DND-41 (cell line): Measurements from ENCODE around the gene TMEM121B.

ENCODE experiments used
- ATAC-seq: fragments of 200-7000 bp; cut with Tn5 transposase; 3 replicates; pipeline ENCODE4 v1.9.1; 2021; ENCODE audit warnings: low read depth; ENCODE audit not compliant: insufficient read depth
- DNase-seq: peaks from one replicate; pipeline ENCODE4 v3.0.0-alpha.2; 2020
- H2AFZ ChIP-seq: 2 replicates; pipeline ENCODE4 v1.6.0; 2012; ENCODE audit warnings: low read depth, low read length
- H3K27ac ChIP-seq: 2 replicates; pipeline ENCODE4 v1.5.1; 2012; ENCODE audit warnings: low read length, inconsistent platforms
- H3K27me3 ChIP-seq: fragments of 200-600 bp; sonication (generic); 2 replicates; pipeline ENCODE4 v1.6.0; 2012; ENCODE audit warnings: low read length, mild to moderate bottlenecking, inconsistent platforms; ENCODE audit not compliant: insufficient read depth, poor library complexity
- H3K36me3 ChIP-seq: 2 replicates; pipeline ENCODE4 v1.5.1; 2012; ENCODE audit warnings: low read length, inconsistent platforms; ENCODE audit not compliant: insufficient read depth
- H3K4me1 ChIP-seq: 2 replicates; pipeline ENCODE4 v1.5.1; 2012; ENCODE audit warnings: mild to moderate bottlenecking, low read length; ENCODE audit not compliant: insufficient read depth
- H3K4me2 ChIP-seq: 2 replicates; pipeline ENCODE4 v1.6.0; 2012; ENCODE audit warnings: mild to moderate bottlenecking, moderate library complexity, low read length, inconsistent platforms; ENCODE audit not compliant: insufficient read depth
- H3K4me3 ChIP-seq, 2 experiments: fragments of 200-600 bp in 1 of 2; shearing (Covaris generic) in 1 of 2; 2 replicates each; pipeline ENCODE4 v1.5.1; 2012 to 2016; ENCODE audit warnings: inconsistent platforms in 2 of 2, low read length in 2 of 2, mild to moderate bottlenecking in 2 of 2, low read depth in 1 of 2, moderate library complexity in 1 of 2
- H3K79me2 ChIP-seq: 2 replicates; pipeline ENCODE4 v1.6.0; 2012; ENCODE audit warnings: low read length, inconsistent platforms; ENCODE audit not compliant: insufficient read depth
- H3K9ac ChIP-seq: 2 replicates; pipeline ENCODE4 v1.6.0; 2012; ENCODE audit warnings: low read depth, mild to moderate bottlenecking, inconsistent platforms, low read length, moderate library complexity
- H3K9me3 ChIP-seq: 2 replicates; pipeline ENCODE4 v1.5.1; 2012; ENCODE audit warnings: low read length, moderate library complexity, mild to moderate bottlenecking, inconsistent platforms; ENCODE audit not compliant: insufficient read depth, severe bottlenecking
- H4K20me1 ChIP-seq: 2 replicates; pipeline ENCODE4 v1.6.0; 2012; ENCODE audit warnings: low read length; ENCODE audit not compliant: insufficient read depth
- EZH2 ChIP-seq: IDR thresholded peaks from 3 replicates; pipeline ENCODE4 v1.6.1; 2012; ENCODE audit warnings: borderline replicate concordance, low read depth, mild to moderate bottlenecking, moderate library complexity, low read length, inconsistent platforms; ENCODE audit not compliant: severe bottlenecking
- TF ChIP-seq, protein P1 (sequence below): IDR thresholded peaks from 2 replicates; pipeline ENCODE4 v1.5.1; 2012; ENCODE audit warnings: borderline replicate concordance, low read length, moderate library complexity, mild to moderate bottlenecking; ENCODE audit not compliant: poor library complexity, severe bottlenecking; ENCODE audit errors: extremely low read depth

Gene TMEM121B

DNA sequence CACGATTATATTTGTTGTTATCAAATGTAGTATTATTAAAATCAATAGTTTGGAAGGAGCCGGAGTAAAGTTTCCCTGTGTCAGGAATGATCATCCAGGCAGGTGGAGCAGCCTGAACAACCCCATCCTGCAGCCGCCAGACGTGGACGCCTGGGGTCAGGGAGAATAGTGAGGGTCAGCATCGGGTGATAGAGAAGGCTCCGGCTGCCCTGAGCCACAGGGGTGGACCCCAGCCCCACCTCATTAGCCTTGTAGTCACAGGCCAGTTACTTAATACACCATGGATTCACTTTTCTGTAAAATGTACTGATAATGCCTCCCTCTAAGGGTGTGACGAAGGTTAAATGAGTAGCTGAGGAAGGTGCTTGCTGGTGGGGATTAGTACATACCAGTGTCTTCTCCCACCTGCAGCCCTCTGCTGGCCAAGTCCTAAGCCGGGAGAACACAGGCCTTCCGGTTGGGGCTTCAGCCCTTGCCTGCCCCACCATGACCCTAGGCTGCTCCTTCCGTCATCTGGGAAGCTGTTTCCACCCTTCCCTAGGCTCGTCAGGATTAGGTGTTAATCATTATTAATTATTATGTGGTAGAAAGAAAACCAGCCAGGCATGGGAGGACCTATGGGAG lies 14.9 kb downstream of the TMEM121B start:
- Histone ChIP-seq H3K79me2 (no peaks in the 10 kb centered on the region), H3K9ac (no peak overlapping the region), H3K27ac (no peak overlapping the region), H2AFZ (no peak overlapping the region), H3K4me1 (no peaks in the 10 kb centered on the region), H3K9me3 (no peaks in the 10 kb centered on the region), H3K27me3 (no peaks in the 10 kb centered on the region), H4K20me1 (peaks cover 7% of the 10 kb centered on the region; the same call in 1 of the 2 replicates), H3K4me3 (no peak overlapping the region), H3K4me2 (no peak overlapping the region), H3K36me3 (peaks cover 75% of the 10 kb centered on the region)
- ATAC-seq (no peak), DNase-seq (no peak)
- no peak for TF ChIP-seq EZH2
- TF ChIP-seq, protein P1, sequence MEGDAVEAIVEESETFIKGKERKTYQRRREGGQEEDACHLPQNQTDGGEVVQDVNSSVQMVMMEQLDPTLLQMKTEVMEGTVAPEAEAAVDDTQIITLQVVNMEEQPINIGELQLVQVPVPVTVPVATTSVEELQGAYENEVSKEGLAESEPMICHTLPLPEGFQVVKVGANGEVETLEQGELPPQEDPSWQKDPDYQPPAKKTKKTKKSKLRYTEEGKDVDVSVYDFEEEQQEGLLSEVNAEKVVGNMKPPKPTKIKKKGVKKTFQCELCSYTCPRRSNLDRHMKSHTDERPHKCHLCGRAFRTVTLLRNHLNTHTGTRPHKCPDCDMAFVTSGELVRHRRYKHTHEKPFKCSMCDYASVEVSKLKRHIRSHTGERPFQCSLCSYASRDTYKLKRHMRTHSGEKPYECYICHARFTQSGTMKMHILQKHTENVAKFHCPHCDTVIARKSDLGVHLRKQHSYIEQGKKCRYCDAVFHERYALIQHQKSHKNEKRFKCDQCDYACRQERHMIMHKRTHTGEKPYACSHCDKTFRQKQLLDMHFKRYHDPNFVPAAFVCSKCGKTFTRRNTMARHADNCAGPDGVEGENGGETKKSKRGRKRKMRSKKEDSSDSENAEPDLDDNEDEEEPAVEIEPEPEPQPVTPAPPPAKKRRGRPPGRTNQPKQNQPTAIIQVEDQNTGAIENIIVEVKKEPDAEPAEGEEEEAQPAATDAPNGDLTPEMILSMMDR, result no peak

DNA sequence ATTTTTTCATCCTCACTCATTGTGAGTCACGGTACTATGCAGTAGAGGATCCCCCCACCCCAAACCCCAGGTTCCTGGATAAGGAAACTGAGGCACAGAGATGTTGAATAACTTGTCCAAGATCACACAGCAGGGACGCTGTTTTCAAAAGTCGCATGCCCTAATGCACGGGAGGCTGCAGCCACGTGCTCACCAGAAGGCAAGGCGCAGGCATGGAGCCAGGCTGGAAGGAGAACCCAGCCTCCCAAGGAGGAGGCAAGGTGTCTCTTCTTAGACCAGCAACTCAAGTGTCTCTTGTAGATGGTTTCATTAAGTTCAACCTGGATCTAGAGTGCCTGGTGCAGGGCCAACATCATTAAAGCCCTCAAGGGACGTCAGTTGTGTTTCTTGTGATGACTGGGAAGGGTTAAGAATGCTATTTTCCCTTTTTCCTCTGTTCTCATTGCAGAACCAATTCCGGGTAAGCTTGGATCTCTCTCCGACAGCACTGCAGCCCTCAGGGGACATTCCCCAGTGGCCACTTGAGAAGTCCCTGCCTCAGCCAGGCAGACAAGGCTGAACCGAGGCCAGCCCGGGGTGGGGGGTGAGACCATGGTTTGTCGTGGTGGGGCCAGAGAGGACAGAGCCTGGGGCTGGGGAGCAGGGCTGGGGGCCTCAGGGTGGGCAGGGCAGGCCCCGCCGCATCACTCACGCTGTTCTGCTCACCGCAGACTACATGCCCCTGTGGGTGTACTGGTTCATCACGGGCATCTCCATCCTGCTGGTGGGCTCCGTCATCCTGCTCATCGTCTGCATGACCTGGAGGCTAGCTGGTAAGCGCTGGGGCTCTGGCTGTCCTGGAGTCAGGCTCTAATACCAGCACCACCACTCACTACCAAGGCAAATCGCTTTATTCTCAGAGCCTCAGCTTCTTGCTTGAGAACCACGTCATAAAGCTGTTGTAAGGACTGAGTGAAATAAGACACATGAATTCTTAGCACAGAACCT lies 15.7 kb downstream of the TMEM121B start:
- Histone ChIP-seq H3K4me3 (no peak overlapping the region), H2AFZ (no peak overlapping the region), H3K27ac (no peak overlapping the region; the same call in 1 of the 2 replicates), H3K9me3 (no peaks in the 10 kb centered on the region), H3K9ac (no peak overlapping the region), H3K27me3 (no peaks in the 10 kb centered on the region), H3K4me1 (no peaks in the 10 kb centered on the region), H4K20me1 (peaks cover 8% of the 10 kb centered on the region; the same call in 1 of the 2 replicates), H3K79me2 (no peaks in the 10 kb centered on the region), H3K36me3 (peaks cover 83% of the 10 kb centered on the region), H3K4me2 (no peak overlapping the region)
- no peak for ATAC-seq
- no peak for DNase-seq
- no peak for TF ChIP-seq EZH2
- TF ChIP-seq, protein P1, result no peak

DNA sequence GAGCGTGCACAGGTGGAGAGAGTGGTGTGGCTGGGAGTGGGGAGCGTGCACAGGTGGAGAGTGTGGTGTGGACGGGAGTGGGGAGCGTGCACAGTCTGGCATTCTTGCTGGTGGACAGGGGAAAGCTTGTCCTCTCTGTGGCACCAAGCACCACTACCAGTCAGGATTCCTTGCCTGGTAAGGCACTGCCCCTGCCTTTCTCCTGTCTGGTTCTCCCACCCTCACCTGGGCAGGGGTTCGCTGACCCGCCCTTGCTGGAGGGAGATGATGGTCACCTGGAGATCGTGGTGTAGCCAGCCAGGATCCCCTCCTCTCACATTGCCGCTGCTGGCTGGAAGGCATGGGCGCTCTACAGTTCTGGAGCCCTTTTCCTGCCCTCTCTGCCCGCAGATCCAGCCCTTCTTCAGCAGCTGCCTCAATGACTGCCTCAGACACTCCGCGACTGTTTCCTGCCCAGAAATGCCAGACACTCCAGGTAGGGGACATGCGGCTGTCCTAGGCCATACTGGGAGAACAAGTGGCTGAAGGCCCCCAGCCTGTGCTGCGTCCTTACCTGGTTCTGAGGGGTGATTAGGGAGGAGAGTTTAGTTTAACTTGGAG lies 16.7 kb downstream of the TMEM121B start:
- no peak overlapping the region for H3K4me2 ChIP-seq
- H3K4me3 ChIP-seq, result no peak overlapping the region
- no peaks in the 10 kb centered on the region for H3K27me3 ChIP-seq
- TF ChIP-seq, protein P1, result no peak
- no peak for TF ChIP-seq EZH2
- peaks cover 4% of the 10 kb centered on the region; the same call in 1 of the 2 replicates for H3K4me1 ChIP-seq
- no peak; the same call in 2 of the 3 replicates for ATAC-seq
- peaks cover 87% of the 10 kb centered on the region for H3K36me3 ChIP-seq
- peaks cover 8% of the 10 kb centered on the region; the same call in 1 of the 2 replicates for H4K20me1 ChIP-seq
- no peaks in the 10 kb centered on the region for H3K79me2 ChIP-seq
- no peak overlapping the region for H2AFZ ChIP-seq
- H3K9ac ChIP-seq, result no peak overlapping the region
- H3K9me3 ChIP-seq, result no peaks in the 10 kb centered on the region
- no peak for DNase-seq
- no peak overlapping the region for H3K27ac ChIP-seq
